ENCODE data around the gene C7orf57. TPM values are rescaled to one million over a fixed set of nuclear protein-coding genes. Genes with fewer than 3 reads are reported as not detected.

Gene C7orf57
- total RNA-seq, 8 experiments from 2014 or later = 0.22 to 9.1 (median 0.42) TPM; not detected in 4

- Histone ChIP-seq H3K27ac (peak within 1 kb of the TSS; percentile 33 to 79), H3K4me1 (replicated peaks in 1 of 2) (peaks cover 6 to 13% of the 10 kb centered on the region in 2 donors), H3K4me3 (peak within 1 kb of the TSS; percentile 78 to 92 (median 89))
- in situ Hi-C loops (cut with MboI; ENCODE audit: low pct_unique_long_range_greater_than_20kb in 2 of 9, low sequenced_read_pairs in 9 of 9, unreplicated experiment in 9 of 9) = loop anchor here in 2 of 9 experiments (25.0 kb wide), 1 partner anchor 102 kb away; the partner anchor contains the start of gene HUS1 (in 2 of the 2)
- 0 to 80% (median 10%) methylated on average over 1 to 10 of the region's 96 CpGs; no CpG with 5 or more reads in 1 of the 10 experiments for WGBS, 10 experiments
- peak; percentile 56 to 86 (median 74) for ATAC-seq (replicated peaks in 6 of 8)
These were observed 54.0 kb downstream of the C7orf57 start, which contains the start of gene UPP1 for GRCh38 chr7:48089046-48090003. TSS of gene UPP1 (plus strand) at chr7:48089265. CDS start at chr7:48094784, 5,519 bp downstream.

GRCh38 chr7:48090095-48090805 lies 54.9 kb downstream of the C7orf57 start:
- 9 to 94% (median 25%) methylated on average over 1 to 17 of the region's 28 CpGs for whole genome bisulfite sequencing, 10 experiments
- no peak for ATAC-seq (replicated peaks in 6 of 8)
- in situ Hi-C loops (cut with MboI; ENCODE audit: low pct_unique_long_range_greater_than_20kb in 2 of 9, low sequenced_read_pairs in 9 of 9, unreplicated experiment in 9 of 9) = loop anchor here in 2 of 9 experiments (25.0 kb wide), 1 partner anchor 103 kb away; the partner anchor contains the start of gene HUS1 (in 2 of the 2)
- Histone ChIP-seq H3K27ac (no peak overlapping the region), H3K4me3 (peak overlapping the region; percentile 78 to 92 (median 89)), H3K4me1 (replicated peaks in 1 of 2) (peaks cover 5 to 6% of the 10 kb centered on the region in 2 donors)

- Histone ChIP-seq H3K4me1 (replicated peaks in 1 of 2) (peaks cover 5 to 6% of the 10 kb centered on the region in 2 donors), H3K27ac (no peak overlapping the region), H3K4me3 (no peak overlapping the region)
- no peak for ATAC-seq (replicated peaks in 6 of 8)
- in situ Hi-C loops (cut with MboI; ENCODE audit: low pct_unique_long_range_greater_than_20kb in 2 of 9, low sequenced_read_pairs in 9 of 9, unreplicated experiment in 9 of 9) = loop anchor here in 2 of 9 experiments (25.0 kb wide), 1 partner anchor 104 kb away; the partner anchor contains the start of gene HUS1 (in 2 of the 2)
- WGBS, 10 experiments = 40 to 100% (median 93%) methylated on average over 1 to 6 of the region's 10 CpGs; no CpG with 5 or more reads in 3 of the 10 experiments
These were observed 56.4 kb downstream of the C7orf57 start for GRCh38 chr7:48091506-48092433.

- H3K27ac ChIP-seq = no peak overlapping the region
- H3K4me3 ChIP-seq = no peak overlapping the region
- WGBS, 10 experiments = 0 to 95% (median 83%) methylated on average over 1 to 3 of the region's 3 CpGs; no CpG with 5 or more reads in 4 of the 10 experiments
- H3K4me1 ChIP-seq (replicated peaks in 1 of 2) = peaks cover 0 to 6% of the 10 kb centered on the region in 2 donors
- in situ Hi-C loops (cut with MboI; ENCODE audit: low pct_unique_long_range_greater_than_20kb in 2 of 9, low sequenced_read_pairs in 9 of 9, unreplicated experiment in 9 of 9) = loop anchor here in 2 of 9 experiments (25.0 kb wide), 1 partner anchor 108 kb away; the partner anchor contains the start of gene HUS1 (in 2 of the 2)
- peak in 3 of 8 experiments; percentile 13 to 34 (median 15) for ATAC-seq (replicated peaks in 6 of 8)
These were observed 59.5 kb downstream of the C7orf57 start for GRCh38 chr7:48094861-48095293.

GRCh38 chr7:48096273-48096672 lies 60.9 kb downstream of the C7orf57 start:
- WGBS, 10 experiments = 100% methylated on average over 1 to 2 of the region's 2 CpGs; no CpG with 5 or more reads in 7 of the 10 experiments
- no peak for ATAC-seq (replicated peaks in 6 of 8)
- in situ Hi-C loops (cut with MboI; ENCODE audit: low pct_unique_long_range_greater_than_20kb in 2 of 9, low sequenced_read_pairs in 9 of 9, unreplicated experiment in 9 of 9) = loop anchor here in 2 of 9 experiments (25.0 kb wide), 1 partner anchor 109 kb away; the partner anchor contains the start of gene HUS1 (in 2 of the 2)

GRCh38 chr7:48097521-48098231 lies 62.3 kb downstream of the C7orf57 start:
- WGBS, 10 experiments = 0 to 100% (median 70%) methylated on average over 1 to 6 of the region's 6 CpGs; no CpG with 5 or more reads in 1 of the 10 experiments

More at GRCh38 chr7:48096273-48096672, 60.9 kb downstream of the C7orf57 start:
- no peaks in the 10 kb centered on the region for H3K4me1 ChIP-seq (replicated peaks in 1 of 2)
- H3K4me3 ChIP-seq = no peak overlapping the region
- H3K27ac ChIP-seq = no peak overlapping the region

DNA sequence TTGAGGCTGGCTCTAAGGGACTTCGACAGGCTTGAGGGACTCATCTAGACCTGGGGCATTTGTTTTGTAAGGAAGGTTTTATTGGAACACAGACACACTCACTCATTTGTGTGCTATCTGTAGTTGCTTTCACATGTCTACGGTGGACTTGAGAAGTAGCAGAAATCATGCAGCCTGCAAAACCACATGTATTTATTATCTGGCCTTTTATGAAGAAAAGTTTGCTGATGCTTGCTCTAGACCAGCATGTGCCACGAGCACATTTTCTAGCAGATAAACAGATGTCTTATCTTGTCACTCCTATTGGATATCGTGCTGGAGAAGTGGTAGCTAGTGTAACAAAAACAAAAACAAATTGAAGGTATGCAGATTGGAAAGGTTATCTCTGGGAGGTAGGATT lies 63.5 kb downstream of the C7orf57 start:
- WGBS, 10 experiments = 33 to 96% (median 89%) methylated on average over 1 to 4 of the region's 4 CpGs; no CpG with 5 or more reads in 2 of the 10 experiments
- no peak overlapping the region for H3K27ac ChIP-seq
- H3K4me3 ChIP-seq = no peak overlapping the region
- in situ Hi-C loops (cut with MboI; ENCODE audit: low pct_unique_long_range_greater_than_20kb in 2 of 9, low sequenced_read_pairs in 9 of 9, unreplicated experiment in 9 of 9) = loop anchor here in 2 of 9 experiments (25.0 kb wide), 1 partner anchor 112 kb away; the partner anchor contains the start of gene HUS1 (in 2 of the 2)
- H3K4me1 ChIP-seq (replicated peaks in 1 of 2) = no peaks in the 10 kb centered on the region
- no peak for ATAC-seq (replicated peaks in 6 of 8)

More at GRCh38 chr7:48097521-48098231, 62.3 kb downstream of the C7orf57 start:
- in situ Hi-C loops (cut with MboI; ENCODE audit: low pct_unique_long_range_greater_than_20kb in 2 of 9, low sequenced_read_pairs in 9 of 9, unreplicated experiment in 9 of 9) = loop anchor here in 2 of 9 experiments (25.0 kb wide), 1 partner anchor 110 kb away; the partner anchor contains the start of gene HUS1 (in 2 of the 2)
- H3K4me1 ChIP-seq (replicated peaks in 1 of 2) = no peaks in the 10 kb centered on the region
- ATAC-seq (replicated peaks in 6 of 8) = no peak
- H3K4me3 ChIP-seq = no peak overlapping the region
- H3K27ac ChIP-seq = no peak overlapping the region

GRCh38 chr7:48099781-48100180 lies 64.4 kb downstream of the C7orf57 start:
- in situ Hi-C loops (cut with MboI; ENCODE audit: low pct_unique_long_range_greater_than_20kb in 2 of 9, low sequenced_read_pairs in 9 of 9, unreplicated experiment in 9 of 9) = loop anchor here in 4 of 9 experiments (25.0 kb wide), 2 partner anchors 112 to 162 kb away; partner anchors contain the start of genes HUS1 (in 3 of the 4) and PKD1L1 (in 1 of the 4)
- 79 to 94% (median 90%) methylated on average over 2 to 3 of the region's 3 CpGs; no CpG with 5 or more reads in 4 of the 10 experiments for WGBS, 10 experiments
- H3K4me1 ChIP-seq (replicated peaks in 1 of 2) = no peaks in the 10 kb centered on the region

DNA sequence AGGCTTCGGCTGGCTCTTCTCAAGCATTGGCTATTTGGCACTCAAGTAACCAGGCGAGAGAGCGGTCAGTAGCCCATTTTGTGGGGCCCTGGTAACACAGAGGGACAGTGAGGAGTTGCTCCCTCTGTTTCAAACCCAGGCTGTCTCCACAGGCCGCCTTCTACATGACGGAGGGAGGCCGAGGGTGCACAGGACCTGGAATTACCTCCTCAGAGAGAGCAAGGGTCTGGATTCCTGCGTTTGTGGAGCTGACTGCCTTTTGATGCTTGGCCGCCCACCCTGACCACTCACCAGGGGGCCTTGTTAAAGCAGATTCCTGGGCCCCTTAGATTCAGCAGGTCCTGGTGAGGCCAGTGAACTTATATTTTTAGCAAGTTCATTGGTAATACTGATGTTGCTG lies 66.0 kb downstream of the C7orf57 start:
- WGBS, 10 experiments = 93 to 100% (median 97%) methylated on average over 1 to 7 of the region's 8 CpGs; no CpG with 5 or more reads in 2 of the 10 experiments
- in situ Hi-C loops (cut with MboI; ENCODE audit: low pct_unique_long_range_greater_than_20kb in 2 of 9, low sequenced_read_pairs in 9 of 9, unreplicated experiment in 9 of 9) = loop anchor here in 2 of 9 experiments (25.0 kb wide), 2 partner anchors 114 to 164 kb away; partner anchors contain the start of genes HUS1 (in 1 of the 2) and PKD1L1 (in 1 of the 2)
- Histone ChIP-seq H3K4me3 (no peak overlapping the region), H3K27ac (no peak overlapping the region), H3K4me1 (replicated peaks in 1 of 2) (no peaks in the 10 kb centered on the region)
- ATAC-seq (replicated peaks in 6 of 8) = no peak

More at GRCh38 chr7:48099781-48100180, 64.4 kb downstream of the C7orf57 start:
- Histone ChIP-seq H3K27ac (no peak overlapping the region), H3K4me3 (no peak overlapping the region)
- no peak for ATAC-seq (replicated peaks in 6 of 8)

DNA sequence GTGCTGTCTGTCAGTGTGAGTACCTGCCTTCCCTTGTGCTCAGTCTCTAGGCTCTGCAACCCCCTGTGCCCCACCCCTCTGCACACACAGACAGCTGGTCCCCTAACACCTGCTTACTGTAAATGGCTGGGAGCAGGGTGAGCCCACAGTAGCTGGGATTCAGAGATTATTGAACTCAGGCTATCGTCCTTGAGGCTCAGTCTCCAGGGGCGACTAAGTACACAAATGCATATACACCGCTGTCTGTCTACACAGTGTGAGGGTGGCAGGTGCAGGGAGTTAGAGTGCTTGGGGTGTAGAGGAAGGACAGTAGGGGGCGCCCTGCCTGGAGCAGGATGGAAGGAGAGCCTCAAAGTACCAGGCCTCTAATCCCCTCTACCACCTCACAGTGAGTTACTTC lies 66.6 kb downstream of the C7orf57 start:
- Histone ChIP-seq H3K4me1 (replicated peaks in 1 of 2) (no peaks in the 10 kb centered on the region), H3K27ac (no peak overlapping the region), H3K4me3 (no peak overlapping the region)
- 0 to 100% (median 90%) methylated on average over 1 to 2 of the region's 4 CpGs; no CpG with 5 or more reads in 5 of the 10 experiments for WGBS, 10 experiments
- in situ Hi-C loops (cut with MboI; ENCODE audit: low pct_unique_long_range_greater_than_20kb in 2 of 9, low sequenced_read_pairs in 9 of 9, unreplicated experiment in 9 of 9) = loop anchor here in 2 of 9 experiments (25.0 kb wide), 2 partner anchors 115 to 165 kb away; partner anchors contain the start of genes HUS1 (in 1 of the 2) and PKD1L1 (in 1 of the 2)
- peak in 2 of 8 experiments; percentile 42 to 75 for ATAC-seq (replicated peaks in 6 of 8)
